Omental fat pad (tissue), 4 donors: ENCODE results near the gene GLMP. TPM values are rescaled to one million over a fixed set of nuclear protein-coding genes. Genes with fewer than 3 reads are reported as not detected.

Experiments
- ATAC-seq: fragments of 150-250 bp; one replicate; pipeline ENCODE4 v1.9.1; 2016; ENCODE audit warnings: mild to moderate bottlenecking, moderate library complexity; ENCODE audit not compliant: low FRiP score
- DNase-seq: peaks from one replicate; pipeline ENCODE4 v3.0.0-alpha.2; 2019; ENCODE audit warnings: low spot score
- total RNA-seq, 4 donors: library from RNA; depleted of rRNA; stranded (reverse); fragments of >200 nt; gene quantifications; one replicate each; pipeline ENCODE4 v1.1.0, GENCODE V29; 2016
- TF ChIP-seq, protein P1 (sequence below), 3 donors: fragments of 450-650 bp; IDR thresholded peaks; one replicate each; pipeline ENCODE4 v1.5.1; 2016 to 2017; ENCODE audit warnings: antibody characterized with exemption in 3 of 3, mild to moderate bottlenecking in 3 of 3, moderate library complexity in 2 of 3

The GLMP gene
- total RNA-seq, 4 donors from 2014 or later: 44.0 to 71.1 (median 55.9) TPM

GRCh38 chr1:156281281-156281680 lies 14.2 kb downstream of the GLMP start:
- DNase-seq: no peak
- TF ChIP-seq, protein P1, sequence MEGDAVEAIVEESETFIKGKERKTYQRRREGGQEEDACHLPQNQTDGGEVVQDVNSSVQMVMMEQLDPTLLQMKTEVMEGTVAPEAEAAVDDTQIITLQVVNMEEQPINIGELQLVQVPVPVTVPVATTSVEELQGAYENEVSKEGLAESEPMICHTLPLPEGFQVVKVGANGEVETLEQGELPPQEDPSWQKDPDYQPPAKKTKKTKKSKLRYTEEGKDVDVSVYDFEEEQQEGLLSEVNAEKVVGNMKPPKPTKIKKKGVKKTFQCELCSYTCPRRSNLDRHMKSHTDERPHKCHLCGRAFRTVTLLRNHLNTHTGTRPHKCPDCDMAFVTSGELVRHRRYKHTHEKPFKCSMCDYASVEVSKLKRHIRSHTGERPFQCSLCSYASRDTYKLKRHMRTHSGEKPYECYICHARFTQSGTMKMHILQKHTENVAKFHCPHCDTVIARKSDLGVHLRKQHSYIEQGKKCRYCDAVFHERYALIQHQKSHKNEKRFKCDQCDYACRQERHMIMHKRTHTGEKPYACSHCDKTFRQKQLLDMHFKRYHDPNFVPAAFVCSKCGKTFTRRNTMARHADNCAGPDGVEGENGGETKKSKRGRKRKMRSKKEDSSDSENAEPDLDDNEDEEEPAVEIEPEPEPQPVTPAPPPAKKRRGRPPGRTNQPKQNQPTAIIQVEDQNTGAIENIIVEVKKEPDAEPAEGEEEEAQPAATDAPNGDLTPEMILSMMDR (IDR thresholded peaks at IDR 0.05): no peak
- ATAC-seq: no peak

- ATAC-seq (no peak), DNase-seq (no peak)
- TF ChIP-seq, protein P1 (IDR thresholded peaks at IDR 0.05): no peak
These were observed 15.6 kb downstream of the GLMP start for GRCh38 chr1:156279837-156280236.

GRCh38 chr1:156276966-156277381 lies 18.5 kb downstream of the GLMP start:
- TF ChIP-seq, protein P1 (IDR thresholded peaks at IDR 0.05): no peak
- DNase-seq (no peak), ATAC-seq (peak; percentile 62)

DNA sequence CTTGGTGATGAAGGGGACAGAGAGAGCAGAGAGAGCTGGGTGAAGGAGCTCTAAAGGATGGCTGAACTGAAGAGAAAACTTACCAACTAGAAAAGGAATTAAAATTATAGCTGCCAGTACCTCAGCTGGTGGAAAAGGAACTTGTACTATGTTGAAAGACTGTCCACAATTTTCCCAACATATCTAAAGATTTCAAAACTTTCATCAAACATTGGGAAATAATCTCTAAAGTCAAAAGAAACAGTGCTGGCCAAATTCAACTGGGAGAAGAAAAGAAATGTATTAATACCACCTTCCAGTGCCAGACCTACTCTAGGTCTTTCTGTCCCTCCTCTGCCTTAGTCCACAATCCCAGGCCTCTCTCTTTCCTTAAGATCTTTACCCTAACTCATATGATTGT lies 18.9 kb downstream of the GLMP start:
- TF ChIP-seq, protein P1 (IDR thresholded peaks at IDR 0.05): no peak
- ATAC-seq: no peak
- no peak for DNase-seq

- TF ChIP-seq, protein P1 (IDR thresholded peaks at IDR 0.05): no peak
- no peak for DNase-seq
- no peak for ATAC-seq
These were observed 25.2 kb downstream of the GLMP start for GRCh38 chr1:156270314-156270713.

DNA sequence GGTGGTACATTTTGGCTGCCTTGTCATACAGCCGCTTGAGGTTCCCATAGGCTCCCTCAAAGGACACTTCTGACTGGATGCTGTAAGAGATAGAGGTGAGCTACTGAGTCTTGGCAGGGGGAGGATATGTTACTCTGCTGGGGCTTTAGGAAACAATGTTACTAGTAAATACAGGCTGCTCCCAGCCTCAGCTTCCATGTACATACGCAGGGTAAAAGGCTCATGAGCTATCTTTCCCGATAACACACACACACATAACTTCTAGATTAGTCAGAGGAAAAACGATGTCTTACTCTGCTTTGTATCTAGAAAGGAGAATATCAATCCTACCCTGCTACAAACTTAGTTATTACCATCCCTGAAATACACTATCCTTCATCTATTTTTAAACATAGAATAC lies 27.1 kb downstream of the GLMP start:
- DNase-seq: no peak
- no peak for ATAC-seq
- TF ChIP-seq, protein P1 (IDR thresholded peaks at IDR 0.05): no peak

GRCh38 chr1:156266051-156266450 lies 29.4 kb downstream of the GLMP start:
- ATAC-seq (no peak), DNase-seq (no peak)
- TF ChIP-seq, protein P1 (IDR thresholded peaks at IDR 0.05): no peak
